Measurements from ENCODE around the gene LASP1. TPM values are rescaled to one million over a fixed set of nuclear protein-coding genes. Genes with fewer than 3 reads are reported as not detected.

LASP1 gene
- total and polyA plus RNA-seq, 7 donors = 8.6 to 20.1 (median 14.6) TPM

- Histone ChIP-seq H3K4me1 (peaks cover 16% of the 10 kb centered on the region), H3K27me3 (ENCODE audit: insufficient read depth in 3 of 3, low read length in 2 of 3) (no peaks in the 10 kb centered on the region), H3K4me3 (no peak overlapping the region), H3K36me3 (ENCODE audit: insufficient read depth in 1 of 2, low read depth in 1 of 2) (peaks cover 3 to 45% of the 10 kb centered on the region in 2 donors), H3K27ac (no peak overlapping the region), H3K9me3 (no peaks in the 10 kb centered on the region)
- 92 to 93% (median 93%) methylated on average over 16 of the region's 16 CpGs for WGBS, 3 donors
- TF ChIP-seq, protein P1, sequence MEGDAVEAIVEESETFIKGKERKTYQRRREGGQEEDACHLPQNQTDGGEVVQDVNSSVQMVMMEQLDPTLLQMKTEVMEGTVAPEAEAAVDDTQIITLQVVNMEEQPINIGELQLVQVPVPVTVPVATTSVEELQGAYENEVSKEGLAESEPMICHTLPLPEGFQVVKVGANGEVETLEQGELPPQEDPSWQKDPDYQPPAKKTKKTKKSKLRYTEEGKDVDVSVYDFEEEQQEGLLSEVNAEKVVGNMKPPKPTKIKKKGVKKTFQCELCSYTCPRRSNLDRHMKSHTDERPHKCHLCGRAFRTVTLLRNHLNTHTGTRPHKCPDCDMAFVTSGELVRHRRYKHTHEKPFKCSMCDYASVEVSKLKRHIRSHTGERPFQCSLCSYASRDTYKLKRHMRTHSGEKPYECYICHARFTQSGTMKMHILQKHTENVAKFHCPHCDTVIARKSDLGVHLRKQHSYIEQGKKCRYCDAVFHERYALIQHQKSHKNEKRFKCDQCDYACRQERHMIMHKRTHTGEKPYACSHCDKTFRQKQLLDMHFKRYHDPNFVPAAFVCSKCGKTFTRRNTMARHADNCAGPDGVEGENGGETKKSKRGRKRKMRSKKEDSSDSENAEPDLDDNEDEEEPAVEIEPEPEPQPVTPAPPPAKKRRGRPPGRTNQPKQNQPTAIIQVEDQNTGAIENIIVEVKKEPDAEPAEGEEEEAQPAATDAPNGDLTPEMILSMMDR (IDR thresholded peaks at IDR 0.05) = no peak
- intact Hi-C loops (cut with DNase I) = no loop called here
- DNase-seq (no peak), ATAC-seq (no peak)
Measured at GRCh38 chr17:38919316-38920078, 49.6 kb downstream of the LASP1 start.

DNA sequence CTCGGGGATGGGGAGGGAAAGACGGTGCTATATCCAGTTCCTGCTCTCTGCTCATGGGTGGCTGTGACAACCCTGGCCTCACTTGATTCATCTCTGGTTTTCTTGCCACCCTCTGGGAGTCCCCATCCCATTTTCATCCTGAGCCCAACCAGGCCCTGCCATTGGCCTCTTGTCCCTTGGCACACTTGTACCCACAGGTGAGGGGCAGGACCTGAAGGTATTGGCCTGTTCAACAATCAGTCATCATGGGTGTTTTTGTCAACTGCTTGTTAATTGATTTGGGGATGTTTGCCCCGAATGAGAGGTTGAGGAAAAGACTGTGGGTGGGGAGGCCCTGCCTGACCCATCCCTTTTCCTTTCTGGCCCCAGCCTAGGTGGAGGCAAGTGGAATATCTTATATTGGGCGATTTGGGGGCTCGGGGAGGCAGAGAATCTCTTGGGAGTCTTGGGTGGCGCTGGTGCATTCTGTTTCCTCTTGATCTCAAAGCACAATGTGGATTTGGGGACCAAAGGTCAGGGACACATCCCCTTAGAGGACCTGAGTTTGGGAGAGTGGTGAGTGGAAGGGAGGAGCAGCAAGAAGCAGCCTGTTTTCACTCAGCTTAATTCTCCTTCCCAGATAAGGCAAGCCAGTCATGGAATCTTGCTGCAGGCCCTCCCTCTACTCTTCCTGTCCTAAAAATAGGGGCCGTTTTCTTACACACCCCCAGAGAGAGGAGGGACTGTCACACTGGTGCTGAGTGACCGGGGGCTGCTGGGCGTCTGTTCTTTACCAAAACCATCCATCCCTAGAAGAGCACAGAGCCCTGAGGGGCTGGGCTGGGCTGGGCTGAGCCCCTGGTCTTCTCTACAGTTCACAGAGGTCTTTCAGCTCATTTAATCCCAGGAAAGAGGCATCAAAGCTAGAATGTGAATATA, 50.8 kb downstream of the LASP1 start:
- TF ChIP-seq, protein P1 (IDR thresholded peaks at IDR 0.05) = no peak
- ATAC-seq = no peak
- intact Hi-C loops (cut with DNase I) = no loop called here
- Histone ChIP-seq H3K27me3 (ENCODE audit: insufficient read depth in 3 of 3, low read length in 2 of 3) (no peaks in the 10 kb centered on the region), H3K36me3 (ENCODE audit: insufficient read depth in 1 of 2, low read depth in 1 of 2) (peaks cover 0 to 34% of the 10 kb centered on the region in 2 donors), H3K9me3 (no peaks in the 10 kb centered on the region), H3K27ac (peak overlapping the region; percentile 41), H3K4me3 (no peak overlapping the region), H3K4me1 (peaks cover 16% of the 10 kb centered on the region)
- DNase-seq = no peak
- WGBS, 3 donors = 61 to 68% (median 62%) methylated on average over 7 to 9 of the region's 9 CpGs

DNA sequence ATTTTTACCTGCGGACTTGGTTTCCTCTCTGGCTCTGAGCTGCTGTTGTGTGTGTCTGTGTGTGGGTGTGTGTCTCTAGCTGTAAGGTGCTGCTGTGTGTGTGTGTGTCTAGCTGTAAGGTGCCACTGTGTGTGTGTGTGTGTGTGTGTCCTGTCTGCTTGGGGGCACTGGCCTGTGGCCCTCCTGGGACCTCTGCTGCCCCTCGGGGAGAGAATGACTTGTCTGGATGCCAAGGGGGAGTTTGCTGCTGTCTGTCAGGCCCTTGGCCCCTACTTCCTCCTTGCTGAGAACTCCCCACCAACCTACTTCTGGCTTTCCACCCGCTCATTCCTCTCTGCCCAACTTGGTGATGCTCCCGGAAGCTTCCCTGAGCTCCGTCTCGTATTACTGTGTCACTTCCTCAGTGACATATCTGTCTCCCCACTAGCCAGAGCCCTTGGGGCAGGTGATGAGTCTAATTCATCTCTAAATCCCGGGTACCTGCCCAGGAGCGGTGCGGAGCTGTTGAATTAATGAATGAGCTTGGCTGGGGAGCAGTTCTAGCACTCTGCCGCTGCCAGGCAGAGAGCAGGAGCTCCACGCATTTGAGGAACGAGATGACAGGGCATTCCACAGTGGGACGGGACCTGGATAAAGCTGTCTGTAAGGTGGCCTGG, 52.0 kb downstream of the LASP1 start:
- ATAC-seq (peak; percentile 44 to 64 (median 55)), DNase-seq (no peak)
- 28 to 37% (median 30%) methylated on average over 13 of the region's 13 CpGs for WGBS, 3 donors
- peak overlapping the region; percentile 41 for H3K27ac ChIP-seq
- H3K4me3 ChIP-seq = no peak overlapping the region
- peaks cover 0 to 22% of the 10 kb centered on the region in 2 donors for H3K36me3 ChIP-seq (ENCODE audit: insufficient read depth in 1 of 2, low read depth in 1 of 2)
- intact Hi-C loops (cut with DNase I) = no loop called here
- no peaks in the 10 kb centered on the region for H3K9me3 ChIP-seq
- TF ChIP-seq, protein P1 (IDR thresholded peaks at IDR 0.05) = no peak
- no peaks in the 10 kb centered on the region for H3K27me3 ChIP-seq (ENCODE audit: insufficient read depth in 3 of 3, low read length in 2 of 3)
- peaks cover 16% of the 10 kb centered on the region for H3K4me1 ChIP-seq

- Histone ChIP-seq H3K27ac (peak overlapping the region; percentile 41), H3K27me3 (ENCODE audit: insufficient read depth in 3 of 3, low read length in 2 of 3) (no peaks in the 10 kb centered on the region), H3K4me1 (peaks cover 16% of the 10 kb centered on the region), H3K9me3 (no peaks in the 10 kb centered on the region), H3K4me3 (no peak overlapping the region), H3K36me3 (ENCODE audit: insufficient read depth in 1 of 2, low read depth in 1 of 2) (peaks cover 0 to 17% of the 10 kb centered on the region in 2 donors)
- intact Hi-C loops (cut with DNase I) = no loop called here
- peak; percentile 24 to 70 (median 56) for ATAC-seq
- TF ChIP-seq, protein P1 (IDR thresholded peaks at IDR 0.05) = no peak
- 34 to 49% (median 37%) methylated on average over 6 of the region's 6 CpGs for WGBS, 3 donors
- peak; percentile 56 to 72 for DNase-seq
Measured at GRCh38 chr17:38922538-38923297, 52.9 kb downstream of the LASP1 start.
